Tibial nerve (tissue), 4 donors: ENCODE measurements around the gene CFAP65.

Source experiments
- EP300 ChIP-seq, 2 donors: sonication (generic); formaldehyde crosslinking; IDR thresholded peaks; one replicate each; pipeline ENCODE4 v1.6.1; 2017; ENCODE audit warnings: antibody characterized with exemption in 2 of 2, mild to moderate bottlenecking in 1 of 2
- POLR2A ChIP-seq, 2 donors: fragments of 450-650 bp; IDR thresholded peaks; one replicate each; pipeline ENCODE4 v1.6.1; 2017; ENCODE audit warnings: antibody characterized with exemption in 2 of 2, mild to moderate bottlenecking in 2 of 2, moderate library complexity in 2 of 2
- TF ChIP-seq, protein P1 (sequence below), 5 experiments: fragments of 200-600 bp in 3 of 5; fragments of 450-650 bp in 2 of 5; sonication (generic) in 3 of 5; IDR thresholded peaks; one replicate each; pipeline ENCODE4 v1.5.1; 2016 to 2019; ENCODE audit warnings: antibody characterized with exemption in 5 of 5, mild to moderate bottlenecking in 3 of 5, moderate library complexity in 2 of 5

DNA sequence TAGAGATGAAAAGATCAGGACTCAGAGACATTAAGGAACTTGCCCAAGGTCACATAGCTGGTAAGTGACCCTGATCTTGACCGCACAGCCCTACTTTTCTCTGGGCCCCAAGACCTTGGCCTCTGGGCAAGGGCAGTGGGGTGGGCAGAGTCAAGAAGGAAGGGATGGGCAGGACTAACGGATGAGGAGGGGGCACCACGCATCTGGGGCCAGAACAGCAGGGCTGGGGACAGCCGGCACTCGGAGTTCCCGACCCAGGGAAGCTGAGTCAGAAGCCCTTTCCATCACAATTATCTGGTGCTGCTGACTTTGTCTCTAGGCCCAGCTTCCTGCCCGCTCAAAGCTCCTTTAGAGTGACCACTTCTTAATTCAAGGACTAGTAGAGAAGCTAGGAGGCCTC lies 14.4 kb downstream of the CFAP65 start:
- TF ChIP-seq POLR2A (IDR thresholded peaks at IDR 0.05) (no peak), EP300 (IDR thresholded peaks at IDR 0.05) (no peak)
- TF ChIP-seq, protein P1, sequence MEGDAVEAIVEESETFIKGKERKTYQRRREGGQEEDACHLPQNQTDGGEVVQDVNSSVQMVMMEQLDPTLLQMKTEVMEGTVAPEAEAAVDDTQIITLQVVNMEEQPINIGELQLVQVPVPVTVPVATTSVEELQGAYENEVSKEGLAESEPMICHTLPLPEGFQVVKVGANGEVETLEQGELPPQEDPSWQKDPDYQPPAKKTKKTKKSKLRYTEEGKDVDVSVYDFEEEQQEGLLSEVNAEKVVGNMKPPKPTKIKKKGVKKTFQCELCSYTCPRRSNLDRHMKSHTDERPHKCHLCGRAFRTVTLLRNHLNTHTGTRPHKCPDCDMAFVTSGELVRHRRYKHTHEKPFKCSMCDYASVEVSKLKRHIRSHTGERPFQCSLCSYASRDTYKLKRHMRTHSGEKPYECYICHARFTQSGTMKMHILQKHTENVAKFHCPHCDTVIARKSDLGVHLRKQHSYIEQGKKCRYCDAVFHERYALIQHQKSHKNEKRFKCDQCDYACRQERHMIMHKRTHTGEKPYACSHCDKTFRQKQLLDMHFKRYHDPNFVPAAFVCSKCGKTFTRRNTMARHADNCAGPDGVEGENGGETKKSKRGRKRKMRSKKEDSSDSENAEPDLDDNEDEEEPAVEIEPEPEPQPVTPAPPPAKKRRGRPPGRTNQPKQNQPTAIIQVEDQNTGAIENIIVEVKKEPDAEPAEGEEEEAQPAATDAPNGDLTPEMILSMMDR (IDR thresholded peaks at IDR 0.05), result no peak
